Endothelial cell of umbilical vein (primary cell): ENCODE measurements around the gene EFHC2.

Experiments used
- EZH2 ChIP-seq: IDR thresholded peaks from 2 replicates; pipeline ENCODE4 v1.6.1; 2012; ENCODE audit warnings: borderline replicate concordance, low read depth, mild to moderate bottlenecking, moderate library complexity, low read length, inconsistent platforms; ENCODE audit not compliant: severe bottlenecking
- JUN ChIP-seq: IDR thresholded peaks from 2 replicates; pipeline ENCODE4 v1.6.1; 2011; ENCODE audit warnings: borderline replicate concordance, low read depth; ENCODE audit not compliant: insufficient read length, insufficient read depth
- POLR2A ChIP-seq: IDR thresholded peaks from 2 replicates; pipeline ENCODE4 v1.6.1; 2012; ENCODE audit warnings: low read depth, mild to moderate bottlenecking, control low read depth, low read length
- TF ChIP-seq, protein P1 (sequence below), 2 donors: IDR thresholded peaks; 1 replicate in 1 of 2; 2 replicates in 1 of 2; pipeline ENCODE4 v1.5.1; 2011; ENCODE audit warnings: low read length in 2 of 2, mild to moderate bottlenecking in 2 of 2, moderate library complexity in 2 of 2, control low read depth in 1 of 2, inconsistent platforms in 1 of 2, low read depth in 1 of 2; ENCODE audit not compliant: insufficient read depth in 1 of 2; ENCODE audit errors: extremely low read depth in 1 of 2
- TF ChIP-seq, protein P2 (sequence below): IDR thresholded peaks from 2 replicates; pipeline ENCODE4 v1.6.1; 2011; ENCODE audit not compliant: insufficient read depth, insufficient read length

DNA sequence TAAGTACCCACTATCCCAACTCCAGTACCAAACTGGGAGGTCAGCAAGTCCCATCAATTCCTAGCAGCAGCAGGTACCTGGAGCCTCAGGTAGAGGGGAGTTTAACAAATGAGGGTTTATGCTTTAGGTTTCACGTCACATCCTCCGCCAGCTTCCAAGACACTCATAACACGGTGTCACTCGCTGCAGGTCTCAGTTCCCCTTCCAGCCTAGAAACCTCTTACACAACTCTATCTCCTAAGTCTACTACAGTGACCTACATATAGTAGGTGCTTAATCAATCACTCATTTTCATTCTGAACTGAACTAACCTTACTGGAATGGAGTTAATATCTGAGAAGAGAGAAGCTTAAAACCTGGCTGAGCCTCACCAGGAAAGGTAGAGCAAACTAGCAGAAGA, 96.0 kb downstream of the EFHC2 start:
- TF ChIP-seq, protein P1, sequence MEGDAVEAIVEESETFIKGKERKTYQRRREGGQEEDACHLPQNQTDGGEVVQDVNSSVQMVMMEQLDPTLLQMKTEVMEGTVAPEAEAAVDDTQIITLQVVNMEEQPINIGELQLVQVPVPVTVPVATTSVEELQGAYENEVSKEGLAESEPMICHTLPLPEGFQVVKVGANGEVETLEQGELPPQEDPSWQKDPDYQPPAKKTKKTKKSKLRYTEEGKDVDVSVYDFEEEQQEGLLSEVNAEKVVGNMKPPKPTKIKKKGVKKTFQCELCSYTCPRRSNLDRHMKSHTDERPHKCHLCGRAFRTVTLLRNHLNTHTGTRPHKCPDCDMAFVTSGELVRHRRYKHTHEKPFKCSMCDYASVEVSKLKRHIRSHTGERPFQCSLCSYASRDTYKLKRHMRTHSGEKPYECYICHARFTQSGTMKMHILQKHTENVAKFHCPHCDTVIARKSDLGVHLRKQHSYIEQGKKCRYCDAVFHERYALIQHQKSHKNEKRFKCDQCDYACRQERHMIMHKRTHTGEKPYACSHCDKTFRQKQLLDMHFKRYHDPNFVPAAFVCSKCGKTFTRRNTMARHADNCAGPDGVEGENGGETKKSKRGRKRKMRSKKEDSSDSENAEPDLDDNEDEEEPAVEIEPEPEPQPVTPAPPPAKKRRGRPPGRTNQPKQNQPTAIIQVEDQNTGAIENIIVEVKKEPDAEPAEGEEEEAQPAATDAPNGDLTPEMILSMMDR (IDR thresholded peaks at IDR 0.05; ENCODE audit: extremely low read depth in 1 of 2, insufficient read depth in 1 of 2, low read depth in 1 of 2, low read length in 2 of 2), result no peak
- TF ChIP-seq JUN, result no peak
- TF ChIP-seq, protein P2, sequence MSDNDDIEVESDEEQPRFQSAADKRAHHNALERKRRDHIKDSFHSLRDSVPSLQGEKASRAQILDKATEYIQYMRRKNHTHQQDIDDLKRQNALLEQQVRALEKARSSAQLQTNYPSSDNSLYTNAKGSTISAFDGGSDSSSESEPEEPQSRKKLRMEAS, result no peak
- no peak for TF ChIP-seq POLR2A
- TF ChIP-seq EZH2, result no peak
